ENCODE data around the gene RAPGEF4.

The RAPGEF4 gene

DNA sequence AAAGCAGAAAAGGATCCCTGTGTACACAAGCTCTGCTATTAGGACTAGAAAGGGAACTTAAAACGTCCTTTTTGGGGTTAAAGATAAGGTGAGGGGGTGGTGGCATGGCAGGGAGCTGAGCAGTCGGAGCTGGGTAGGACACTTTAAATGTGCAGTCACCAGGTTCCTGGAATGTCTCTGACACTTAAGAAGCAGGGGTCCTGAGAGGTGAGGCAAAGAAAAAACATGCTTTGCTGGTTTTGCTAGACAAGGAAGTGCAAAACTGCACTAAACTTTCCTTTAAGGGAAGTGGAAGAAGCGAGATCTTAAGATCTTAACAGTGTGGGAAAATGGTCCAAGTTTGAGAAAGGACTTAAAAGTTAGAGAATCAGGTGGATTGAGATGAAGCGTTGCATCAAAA lies 240.5 kb downstream of the RAPGEF4 start:
- POLR2A ChIA-PET: interaction anchor here (0.6 kb wide), 1 partner anchor 19 kb away, joined by 3 read pairs; no protein-coding TSS in a partner anchor
- Histone ChIP-seq H3K27ac (ENCODE audit: extremely low read depth, low read depth, low read length) (no peak overlapping the region), H3K4me3 (ENCODE audit: low read depth, low read length) (no peak overlapping the region), H3K4me1 (ENCODE audit: control insufficient read depth, insufficient read depth, low read length) (no peaks in the 10 kb centered on the region), H3K9me3 (ENCODE audit: control insufficient read depth, insufficient read depth, low read depth, low read length) (no peaks in the 10 kb centered on the region), H3K36me3 (ENCODE audit: control insufficient read depth in 2 of 2, insufficient read depth in 1 of 2, low read length in 2 of 2) (no peaks in the 10 kb centered on the region)
- TF ChIP-seq FEZF1 (tag by site-specific recombination; IDR thresholded peaks at IDR 0.05) (peak; percentile 60), TCF7L2 (IDR thresholded peaks at IDR 0.05; ENCODE audit: borderline replicate concordance, low read depth, low read length) (no peak)
- CTCF ChIA-PET: interaction anchor here (0.6 to 0.7 kb wide), 2 partner anchors 51 to 163 kb away, joined by 3 to 6 read pairs; no protein-coding TSS in a partner anchor

DNA sequence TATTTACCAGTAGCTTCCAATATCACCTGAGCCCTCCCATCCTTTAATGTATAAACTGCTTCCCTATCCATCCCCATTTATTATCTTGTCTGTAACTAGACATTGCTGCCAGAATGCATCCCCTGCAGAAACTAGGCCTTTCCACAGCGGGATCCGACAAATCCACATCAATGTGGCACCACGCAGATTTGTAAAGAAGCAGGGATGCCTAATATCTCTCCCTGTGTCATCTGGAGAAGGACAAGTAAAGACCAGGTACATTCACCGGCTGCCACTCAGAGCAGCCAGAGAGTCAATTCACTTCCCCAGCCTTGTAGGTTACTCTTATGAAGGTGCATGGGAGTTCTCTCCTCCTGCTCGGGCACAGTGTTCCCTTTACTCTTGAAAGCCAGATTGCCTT lies 241.2 kb downstream of the RAPGEF4 start:
- Histone ChIP-seq H3K36me3 (ENCODE audit: control insufficient read depth in 2 of 2, insufficient read depth in 1 of 2, low read length in 2 of 2) (no peaks in the 10 kb centered on the region), H3K4me3 (ENCODE audit: low read depth, low read length) (no peak overlapping the region), H3K9me3 (ENCODE audit: control insufficient read depth, insufficient read depth, low read depth, low read length) (no peaks in the 10 kb centered on the region), H3K4me1 (ENCODE audit: control insufficient read depth, insufficient read depth, low read length) (no peaks in the 10 kb centered on the region), H3K27ac (ENCODE audit: extremely low read depth, low read depth, low read length) (no peak overlapping the region)
- no peak for TF ChIP-seq ZSCAN23 (tag by site-specific recombination; IDR thresholded peaks at IDR 0.05)
- no peak for TF ChIP-seq ZNF549 (tag by site-specific recombination; IDR thresholded peaks at IDR 0.05)
- no peak for TF ChIP-seq ZNF555 (tag by site-specific recombination; conservative IDR thresholded peaks at IDR 0.05)
- no peak for TF ChIP-seq ZNF214 (tag by site-specific recombination; IDR thresholded peaks at IDR 0.05; ENCODE audit: borderline replicate concordance)
- no peak for TF ChIP-seq ZNF426 (tag by site-specific recombination; IDR thresholded peaks at IDR 0.05)
- no peak for TF ChIP-seq IKZF3 (tag by site-specific recombination; IDR thresholded peaks at IDR 0.05)
- TF ChIP-seq MEIS1 (CRISPR knock-in tag; IDR thresholded peaks at IDR 0.05; ENCODE audit: borderline replicate concordance): no peak
- TF ChIP-seq ZNF391 (tag by site-specific recombination; IDR thresholded peaks at IDR 0.05; ENCODE audit: borderline replicate concordance, low read depth): no peak
- TF ChIP-seq RBAK (tag by site-specific recombination; IDR thresholded peaks at IDR 0.05): no peak
- TF ChIP-seq ZNF677 (tag by site-specific recombination; IDR thresholded peaks at IDR 0.05): no peak
- TF ChIP-seq, protein P1, sequence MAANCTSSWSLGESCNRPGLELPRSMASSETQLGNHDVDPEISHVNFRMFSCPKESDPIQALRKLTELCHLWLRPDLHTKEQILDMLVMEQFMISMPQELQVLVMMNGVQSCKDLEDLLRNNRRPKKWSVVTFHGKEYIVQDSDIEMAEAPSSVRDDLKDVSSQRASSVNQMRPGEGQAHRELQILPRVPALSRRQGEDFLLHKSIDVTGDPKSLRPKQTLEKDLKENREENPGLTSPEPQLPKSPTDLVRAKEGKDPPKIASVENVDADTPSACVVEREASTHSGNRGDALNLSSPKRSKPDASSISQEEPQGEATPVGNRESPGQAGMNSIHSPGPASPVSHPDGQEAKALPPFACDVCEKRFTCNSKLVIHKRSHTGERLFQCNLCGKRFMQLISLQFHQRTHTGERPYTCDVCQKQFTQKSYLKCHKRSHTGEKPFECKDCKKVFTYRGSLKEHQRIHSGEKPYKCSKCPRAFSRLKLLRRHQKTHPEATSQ (tag by site-specific recombination; IDR thresholded peaks at IDR 0.05): no peak
- ChIA-PET CTCF (interaction anchor here (0.7 kb wide), 1 partner anchor 50 kb away, joined by 3 read pairs; no protein-coding TSS in a partner anchor), POLR2A (no interaction called here)

DNA sequence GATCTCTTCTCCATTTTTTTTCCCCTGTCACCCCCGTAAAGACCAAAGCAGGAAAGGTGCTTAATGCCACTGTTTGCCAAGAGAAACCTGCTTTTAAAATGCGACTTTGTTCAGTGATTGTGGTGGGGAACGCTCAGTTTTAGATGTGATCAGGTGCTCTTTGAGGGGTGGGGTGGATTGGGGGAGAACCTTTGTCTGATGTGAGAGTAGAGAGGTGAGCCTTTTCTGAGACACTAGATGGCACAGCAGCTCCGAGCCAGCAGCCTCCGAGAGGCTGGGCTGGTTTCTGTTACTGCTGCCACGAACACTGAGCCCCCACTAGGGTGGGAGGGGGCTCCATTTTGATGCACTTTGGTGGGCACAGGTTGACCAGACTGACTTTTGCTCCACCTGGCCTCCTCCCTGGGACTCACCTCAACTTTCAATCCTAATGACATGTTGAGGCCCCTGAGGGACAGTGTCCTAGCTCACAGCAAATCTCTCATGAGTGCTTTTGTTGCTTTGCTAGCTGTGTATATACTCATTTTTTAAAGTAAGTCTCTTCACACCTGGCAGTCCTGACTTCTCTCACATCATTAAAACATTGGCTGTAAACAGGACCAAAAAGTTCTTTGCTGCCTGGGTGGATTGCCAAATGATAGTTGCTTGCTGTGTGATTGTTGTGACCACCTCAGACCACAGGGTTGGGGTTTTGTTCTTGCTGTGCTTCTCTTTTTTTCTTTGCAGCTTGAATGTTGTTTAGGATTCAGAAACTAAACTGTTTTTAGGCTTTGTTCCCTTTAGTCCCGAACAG lies 241.8 kb downstream of the RAPGEF4 start:
- Histone ChIP-seq H3K27ac (ENCODE audit: extremely low read depth, low read depth, low read length) (no peak overlapping the region), H3K36me3 (ENCODE audit: control insufficient read depth in 2 of 2, insufficient read depth in 1 of 2, low read length in 2 of 2) (no peaks in the 10 kb centered on the region), H3K4me3 (ENCODE audit: low read depth, low read length) (no peak overlapping the region), H3K9me3 (ENCODE audit: control insufficient read depth, insufficient read depth, low read depth, low read length) (no peaks in the 10 kb centered on the region), H3K4me1 (ENCODE audit: control insufficient read depth, insufficient read depth, low read length) (no peaks in the 10 kb centered on the region)
- ChIA-PET POLR2A (no interaction called here), CTCF (no interaction called here)
- TF ChIP-seq ZNF174 (tag by site-specific recombination; IDR thresholded peaks at IDR 0.05) (no peak), ZNF654 (tag by site-specific recombination; IDR thresholded peaks at IDR 0.05; ENCODE audit: low read depth) (0 out of 2 replicates have a peak, but pooled peaks have one; percentile 20), FEZF1 (tag by site-specific recombination; IDR thresholded peaks at IDR 0.05) (no peak), ZNF664 (tag by site-specific recombination; IDR thresholded peaks at IDR 0.05) (no peak)
- TF ChIP-seq, protein P2, sequence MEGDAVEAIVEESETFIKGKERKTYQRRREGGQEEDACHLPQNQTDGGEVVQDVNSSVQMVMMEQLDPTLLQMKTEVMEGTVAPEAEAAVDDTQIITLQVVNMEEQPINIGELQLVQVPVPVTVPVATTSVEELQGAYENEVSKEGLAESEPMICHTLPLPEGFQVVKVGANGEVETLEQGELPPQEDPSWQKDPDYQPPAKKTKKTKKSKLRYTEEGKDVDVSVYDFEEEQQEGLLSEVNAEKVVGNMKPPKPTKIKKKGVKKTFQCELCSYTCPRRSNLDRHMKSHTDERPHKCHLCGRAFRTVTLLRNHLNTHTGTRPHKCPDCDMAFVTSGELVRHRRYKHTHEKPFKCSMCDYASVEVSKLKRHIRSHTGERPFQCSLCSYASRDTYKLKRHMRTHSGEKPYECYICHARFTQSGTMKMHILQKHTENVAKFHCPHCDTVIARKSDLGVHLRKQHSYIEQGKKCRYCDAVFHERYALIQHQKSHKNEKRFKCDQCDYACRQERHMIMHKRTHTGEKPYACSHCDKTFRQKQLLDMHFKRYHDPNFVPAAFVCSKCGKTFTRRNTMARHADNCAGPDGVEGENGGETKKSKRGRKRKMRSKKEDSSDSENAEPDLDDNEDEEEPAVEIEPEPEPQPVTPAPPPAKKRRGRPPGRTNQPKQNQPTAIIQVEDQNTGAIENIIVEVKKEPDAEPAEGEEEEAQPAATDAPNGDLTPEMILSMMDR (tag by site-specific recombination; IDR thresholded peaks at IDR 0.05): peak; percentile 57
